Activated CD4-positive, alpha-beta T cell treated with anti-CD3 and anti-CD28 coated beads, Interleukin-2, amount 10 ng/mL, durations not matched to agents 7 days and 5 days (primary cell): ENCODE results near the gene UPK3B. TPM values are rescaled to one million over a fixed set of nuclear protein-coding genes. Genes with fewer than 3 reads are reported as not detected.
"Not testable (repeated sequence)": the region's sequence is repeated elsewhere in the genome, so short reads cannot be mapped to it uniquely, and the experiment has no call there.

ENCODE experiments used
- CTCF ChIA-PET: fragments of 350-600 bp; sonication (Branson Sonifier 250); formaldehyde crosslinking; loops from one replicate; lab custom pipeline; 2021; ENCODE audit warnings: antibody characterized with exemption; lab: Charles Lee
- POLR2A ChIA-PET: fragments of 350-600 bp; sonication (Branson Sonifier 250); formaldehyde crosslinking; loops from one replicate; lab custom pipeline; 2021; ENCODE audit warnings: antibody characterized with exemption; lab: Charles Lee
- DNase-seq: peaks from one replicate; pipeline ENCODE4 v3.0.0-alpha.2; 2020
- H3K27ac Mint-ChIP-seq: one replicate; pipeline ENCODE4 v1.8.0; 2021; ENCODE audit warnings: mild to moderate bottlenecking, moderate library complexity, mixed read lengths
- H3K27me3 Mint-ChIP-seq: one replicate; pipeline ENCODE4 v1.8.0; 2021; ENCODE audit warnings: mixed read lengths
- H3K36me3 Mint-ChIP-seq: one replicate; pipeline ENCODE4 v1.8.0; 2021; ENCODE audit warnings: low read depth, mixed read lengths
- H3K4me1 Mint-ChIP-seq: one replicate; pipeline ENCODE4 v1.8.0; 2021; ENCODE audit warnings: mixed read lengths
- H3K4me3 Mint-ChIP-seq: one replicate; pipeline ENCODE4 v1.8.0; 2021; ENCODE audit warnings: mild to moderate bottlenecking, moderate library complexity, mixed read lengths
- H3K9me3 Mint-ChIP-seq: one replicate; pipeline ENCODE4 v1.8.0; 2021; ENCODE audit warnings: mixed read lengths
- total RNA-seq, 2 experiments: library from RNA; stranded (reverse); gene quantifications; one replicate each; pipeline ENCODE4 v1.2.3, GENCODE V29; 2021

Gene UPK3B
- total RNA-seq, 2 experiments from 2014 or later = 1.3 to 1.5 TPM

GRCh38 chr7:76480403-76481253, 29.7 kb upstream of the UPK3B start:
- CTCF ChIA-PET, H3K27ac Mint-ChIP-seq, H3K4me3 Mint-ChIP-seq, POLR2A ChIA-PET, DNase-seq, H3K9me3 Mint-ChIP-seq, H3K4me1 Mint-ChIP-seq, H3K27me3 Mint-ChIP-seq: not testable (repeated sequence)
- H3K36me3 Mint-ChIP-seq = peaks cover 12% of the 10 kb centered on the region

GRCh38 chr7:76482660-76483059, 27.7 kb upstream of the UPK3B start:
- peaks cover 12% of the 10 kb centered on the region for H3K36me3 Mint-ChIP-seq
- CTCF ChIA-PET = not testable (repeated sequence)

GRCh38 chr7:76483081-76483480, 27.3 kb upstream of the UPK3B start:
- CTCF ChIA-PET, H3K9me3 Mint-ChIP-seq, H3K4me1 Mint-ChIP-seq, DNase-seq, POLR2A ChIA-PET, H3K4me3 Mint-ChIP-seq, H3K27ac Mint-ChIP-seq, H3K27me3 Mint-ChIP-seq: not testable (repeated sequence)
- peaks cover 12% of the 10 kb centered on the region for H3K36me3 Mint-ChIP-seq

More at GRCh38 chr7:76482660-76483059, 27.7 kb upstream of the UPK3B start:
- POLR2A ChIA-PET, H3K9me3 Mint-ChIP-seq, DNase-seq, H3K27ac Mint-ChIP-seq, H3K4me1 Mint-ChIP-seq, H3K27me3 Mint-ChIP-seq, H3K4me3 Mint-ChIP-seq: not testable (repeated sequence)

DNA sequence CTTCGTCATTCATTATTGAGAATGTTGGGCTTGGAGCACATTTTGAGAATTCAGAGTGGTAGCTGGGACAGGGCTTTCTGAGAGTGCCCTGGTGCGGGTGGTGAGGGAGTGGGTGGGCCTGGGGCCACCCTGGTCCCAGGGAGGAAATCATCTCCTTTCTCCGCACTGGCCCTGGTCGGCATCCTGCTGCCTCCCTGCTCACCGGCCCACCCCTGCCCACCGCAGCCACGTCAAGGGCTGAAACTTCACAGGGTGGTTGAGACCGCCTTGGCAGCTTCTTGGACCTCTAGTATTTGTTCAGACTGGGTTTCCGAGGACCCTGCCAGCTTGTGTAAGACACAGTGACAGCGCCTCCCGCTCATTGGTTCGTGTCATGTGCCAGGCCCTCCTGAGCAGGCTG, 25.9 kb upstream of the UPK3B start:
- H3K4me1 Mint-ChIP-seq, H3K9me3 Mint-ChIP-seq, H3K4me3 Mint-ChIP-seq, H3K27ac Mint-ChIP-seq, DNase-seq, POLR2A ChIA-PET, CTCF ChIA-PET, H3K27me3 Mint-ChIP-seq: not testable (repeated sequence)
- peaks cover 12% of the 10 kb centered on the region for H3K36me3 Mint-ChIP-seq

DNA sequence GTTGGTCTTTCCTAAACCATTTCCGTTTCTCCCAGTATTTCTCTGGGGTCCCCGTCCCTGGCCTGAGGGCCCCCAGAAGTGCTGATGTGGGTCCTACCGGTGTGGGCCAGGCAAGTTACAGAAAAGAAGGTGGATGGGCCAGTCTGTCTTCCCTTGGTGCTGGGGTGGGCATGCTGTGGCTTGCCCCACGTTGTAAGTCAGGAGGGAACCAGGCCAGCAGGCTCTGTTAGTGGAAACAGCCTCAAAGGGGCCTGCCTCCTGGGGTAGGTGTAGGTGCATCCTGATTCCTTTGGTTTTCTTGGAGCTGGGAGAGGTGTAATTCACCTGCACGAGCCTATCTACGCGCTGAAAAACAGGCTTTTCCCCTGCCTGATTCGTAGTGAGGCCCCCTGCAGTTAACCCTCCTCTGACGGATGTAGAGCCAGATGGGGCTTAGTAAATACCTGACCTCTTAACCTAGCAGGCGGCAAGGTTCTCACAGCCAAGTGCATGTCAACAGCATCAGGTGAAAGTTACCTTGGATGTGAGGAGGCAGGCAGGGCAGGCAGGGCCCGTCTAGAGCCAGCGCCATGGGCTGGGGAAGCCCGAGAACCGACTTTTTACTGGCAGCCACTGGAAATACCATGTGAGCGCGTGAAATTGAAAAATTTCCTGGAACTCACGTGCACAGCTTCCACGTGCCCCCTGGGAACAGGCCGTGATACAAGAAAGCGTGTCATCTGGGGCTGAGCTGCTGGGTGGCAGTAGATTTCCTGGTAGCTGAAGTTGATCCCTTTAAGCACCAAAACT, 24.3 kb upstream of the UPK3B start:
- H3K9me3 Mint-ChIP-seq, POLR2A ChIA-PET, H3K27me3 Mint-ChIP-seq, H3K4me3 Mint-ChIP-seq, CTCF ChIA-PET, H3K27ac Mint-ChIP-seq, DNase-seq, H3K4me1 Mint-ChIP-seq: not testable (repeated sequence)
- H3K36me3 Mint-ChIP-seq = peaks cover 12% of the 10 kb centered on the region

GRCh38 chr7:76486618-76487017, 23.7 kb upstream of the UPK3B start:
- Mint-ChIP-seq H3K27ac (peak overlapping the region; percentile 84), H3K36me3 (peaks cover 12% of the 10 kb centered on the region), H3K4me3 (peak overlapping the region; percentile 17)
- H3K27me3 Mint-ChIP-seq, H3K4me1 Mint-ChIP-seq, H3K9me3 Mint-ChIP-seq, CTCF ChIA-PET, POLR2A ChIA-PET: not testable (repeated sequence)
- DNase-seq = peak; percentile 49

GRCh38 chr7:76487969-76488368, 22.4 kb upstream of the UPK3B start:
- H3K27me3 Mint-ChIP-seq, CTCF ChIA-PET, H3K36me3 Mint-ChIP-seq, POLR2A ChIA-PET, H3K9me3 Mint-ChIP-seq, DNase-seq, H3K4me1 Mint-ChIP-seq, H3K27ac Mint-ChIP-seq, H3K4me3 Mint-ChIP-seq: not testable (repeated sequence)

GRCh38 chr7:76492139-76492538, 18.2 kb upstream of the UPK3B start:
- H3K4me1 Mint-ChIP-seq, CTCF ChIA-PET, H3K9me3 Mint-ChIP-seq, H3K27me3 Mint-ChIP-seq, H3K36me3 Mint-ChIP-seq, H3K27ac Mint-ChIP-seq, H3K4me3 Mint-ChIP-seq, POLR2A ChIA-PET, DNase-seq: not testable (repeated sequence)

DNA sequence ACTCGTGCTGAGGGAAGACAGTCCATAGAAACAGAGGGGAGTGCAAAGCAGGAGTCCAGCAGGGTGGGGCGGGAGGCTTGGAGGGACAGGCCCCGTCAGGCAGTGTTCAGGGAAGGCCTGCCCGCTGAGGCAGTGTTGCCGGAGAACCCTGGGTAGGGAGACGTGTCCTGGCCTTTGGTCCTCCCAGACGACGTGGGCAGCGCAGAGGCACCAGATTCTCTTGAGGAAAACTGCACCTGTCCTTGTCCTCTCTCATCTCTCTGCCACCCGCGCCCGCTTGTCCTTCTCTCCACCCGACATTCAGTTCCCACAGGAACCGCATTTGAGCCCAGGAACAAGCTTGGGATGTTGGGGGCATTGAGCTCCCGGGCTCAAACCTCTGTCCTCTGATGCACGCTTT, 14.6 kb upstream of the UPK3B start:
- H3K4me1 Mint-ChIP-seq, H3K9me3 Mint-ChIP-seq, H3K36me3 Mint-ChIP-seq, H3K4me3 Mint-ChIP-seq, POLR2A ChIA-PET, DNase-seq, H3K27ac Mint-ChIP-seq, CTCF ChIA-PET, H3K27me3 Mint-ChIP-seq: not testable (repeated sequence)

- H3K9me3 Mint-ChIP-seq, DNase-seq, H3K27ac Mint-ChIP-seq, POLR2A ChIA-PET, H3K36me3 Mint-ChIP-seq, H3K27me3 Mint-ChIP-seq, CTCF ChIA-PET, H3K4me3 Mint-ChIP-seq, H3K4me1 Mint-ChIP-seq: not testable (repeated sequence)
These were observed 12.3 kb upstream of the UPK3B start for GRCh38 chr7:76497918-76498582.

DNA sequence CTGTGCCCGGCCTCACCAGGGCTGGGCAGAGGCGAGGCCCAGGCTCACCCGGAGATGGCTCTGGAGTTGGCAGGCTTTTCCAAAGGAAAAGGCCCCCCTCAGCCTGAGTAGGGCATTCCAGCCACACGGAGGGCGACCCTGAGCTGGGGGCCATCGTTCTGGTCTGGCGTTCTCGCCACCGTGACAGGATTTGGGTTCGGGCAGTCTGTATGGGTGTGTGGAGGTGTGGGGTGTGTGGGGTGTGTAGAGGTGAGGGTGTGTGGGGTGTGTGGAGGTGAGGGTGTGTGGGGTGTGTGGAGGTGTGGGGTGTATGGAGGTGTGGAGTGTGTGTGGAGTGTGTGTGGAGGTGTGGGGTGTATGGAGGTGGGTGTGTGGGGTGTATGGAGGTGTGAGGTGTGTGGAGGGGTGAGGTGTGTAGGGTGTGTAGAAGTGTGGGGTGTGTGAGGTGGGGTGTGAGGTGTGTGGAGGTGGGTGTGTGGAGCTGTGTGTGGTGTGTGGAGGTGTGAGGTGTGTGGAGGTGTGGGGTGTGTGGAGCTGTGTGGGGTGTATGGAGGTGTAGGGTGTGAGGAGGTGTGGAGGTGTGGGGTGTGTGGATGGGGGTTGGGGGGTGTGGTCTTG, 11.7 kb upstream of the UPK3B start:
- H3K36me3 Mint-ChIP-seq, H3K4me1 Mint-ChIP-seq, DNase-seq, H3K27me3 Mint-ChIP-seq, POLR2A ChIA-PET, H3K9me3 Mint-ChIP-seq, CTCF ChIA-PET, H3K27ac Mint-ChIP-seq, H3K4me3 Mint-ChIP-seq: not testable (repeated sequence)

DNA sequence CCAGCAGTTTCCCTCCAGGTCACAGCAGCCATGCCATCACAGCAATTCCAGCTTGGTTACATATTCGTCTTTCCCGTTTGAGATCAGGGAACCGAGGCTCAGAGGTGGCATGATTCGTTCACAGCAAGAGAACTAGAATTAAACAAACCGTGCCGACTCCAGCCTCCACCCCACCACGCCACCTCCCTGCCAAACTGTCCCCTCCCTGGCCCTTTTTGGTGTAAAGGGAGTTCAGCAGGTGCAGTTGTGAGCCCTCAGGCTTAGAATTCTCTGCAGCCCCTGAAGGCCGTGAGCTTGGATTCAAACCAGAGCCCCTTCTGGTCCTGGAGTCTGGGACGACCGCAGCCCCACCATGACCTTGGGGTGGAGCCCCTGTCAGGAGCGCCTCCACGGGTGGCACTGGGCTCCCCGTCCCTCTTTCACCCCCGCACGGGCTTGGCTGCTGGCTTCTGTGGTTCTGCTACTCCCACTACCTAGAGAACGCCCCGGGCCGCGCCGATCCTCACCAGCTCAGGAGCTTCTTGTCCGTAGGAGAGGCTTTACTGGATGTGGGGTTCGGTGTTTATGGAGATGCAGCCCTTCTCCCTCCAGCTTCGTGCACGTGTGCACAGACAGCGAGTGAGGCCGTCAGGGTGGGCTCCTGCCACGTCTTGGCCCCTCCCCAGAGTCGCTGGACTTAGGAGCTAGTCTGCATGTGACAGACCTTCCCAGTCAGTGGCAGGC, 11.0 kb upstream of the UPK3B start:
- H3K4me3 Mint-ChIP-seq, POLR2A ChIA-PET, H3K36me3 Mint-ChIP-seq, H3K4me1 Mint-ChIP-seq, H3K27me3 Mint-ChIP-seq, H3K27ac Mint-ChIP-seq, DNase-seq, CTCF ChIA-PET, H3K9me3 Mint-ChIP-seq: not testable (repeated sequence)
